GM23338 (cell line): Measurements from ENCODE around the gene DPH1. TPM values are rescaled to one million over a fixed set of nuclear protein-coding genes. Genes with fewer than 3 reads are reported as not detected.

Experiments used
- ATAC-seq: fragments of 200-7000 bp; cut with Tn5 transposase; 3 replicates; pipeline ENCODE4 v1.9.1; 2020
- DNase-seq: peaks from one replicate; pipeline ENCODE4 v3.0.0-alpha.2; 2015; ENCODE audit warnings: low spot score
- H2AFZ ChIP-seq: fragments of 200-600 bp; sonication (generic); 2 replicates; pipeline ENCODE4 v1.8.0; 2016; ENCODE audit warnings: antibody characterized with exemption, mild to moderate bottlenecking, moderate library complexity
- H3F3A ChIP-seq: fragments of 200-600 bp; sonication (generic); replicated peaks from 2 replicates; pipeline ENCODE4 v1.8.0; 2017; ENCODE audit warnings: antibody characterized with exemption, mixed run types, low read depth
- H3K27ac ChIP-seq: fragments of 200-600 bp; sonication (generic); 2 replicates; pipeline ENCODE4 v1.6.1; 2016; ENCODE audit warnings: low read depth
- H3K27me3 ChIP-seq: fragments of 200-600 bp; sonication (generic); 2 replicates; pipeline ENCODE4 v1.8.0; 2016; ENCODE audit warnings: mild to moderate bottlenecking, mixed run types, moderate library complexity; ENCODE audit not compliant: insufficient read depth
- H3K36me3 ChIP-seq: fragments of 200-600 bp; sonication (generic); 2 replicates; pipeline ENCODE4 v1.8.0; 2016; ENCODE audit warnings: mild to moderate bottlenecking; ENCODE audit not compliant: insufficient read depth
- H3K4me1 ChIP-seq: fragments of 200-600 bp; sonication (generic); 2 replicates; pipeline ENCODE4 v1.8.0; 2016; ENCODE audit warnings: mild to moderate bottlenecking, moderate library complexity; ENCODE audit not compliant: insufficient read depth
- H3K4me2 ChIP-seq: fragments of 200-600 bp; sonication (generic); 2 replicates; pipeline ENCODE4 v1.7.1; 2017; ENCODE audit warnings: mixed run types
- H3K4me3 ChIP-seq: fragments of 200-600 bp; sonication (generic); 2 replicates; pipeline ENCODE4 v1.6.1; 2016; ENCODE audit warnings: mixed run types
- H3K79me2 ChIP-seq: fragments of 200-600 bp; sonication (generic); replicated peaks from 2 replicates; pipeline ENCODE4 v1.8.0; 2017; ENCODE audit warnings: mild to moderate bottlenecking; ENCODE audit not compliant: insufficient read depth
- H3K9me2 ChIP-seq: fragments of 200-600 bp; sonication (generic); 2 replicates; pipeline ENCODE4 v1.8.0; 2017; ENCODE audit not compliant: insufficient read depth
- H4K20me1 ChIP-seq: fragments of 200-600 bp; sonication (generic); replicated peaks from 2 replicates; pipeline ENCODE4 v1.8.0; 2017; ENCODE audit warnings: mild to moderate bottlenecking; ENCODE audit not compliant: insufficient read depth
- H3K27ac Mint-ChIP-seq: 2 replicates; pipeline ENCODE4 v1.8.0; 2020; ENCODE audit warnings: inconsistent platforms, mild to moderate bottlenecking, moderate library complexity, mixed read lengths
- H3K27me3 Mint-ChIP-seq: 3 replicates; pipeline ENCODE4 v1.8.0; 2022; ENCODE audit warnings: low read depth, mild to moderate bottlenecking, moderate library complexity, mixed read lengths, inconsistent platforms; ENCODE audit not compliant: insufficient read depth, poor library complexity
- H3K36me3 Mint-ChIP-seq: 3 replicates; pipeline ENCODE4 v1.8.0; 2021; ENCODE audit warnings: low read depth, mild to moderate bottlenecking, inconsistent platforms, moderate library complexity, mixed read lengths
- H3K4me1 Mint-ChIP-seq: 3 replicates; pipeline ENCODE4 v1.8.0; 2020; ENCODE audit warnings: mild to moderate bottlenecking, inconsistent platforms, mixed read lengths
- H3K4me3 Mint-ChIP-seq: 3 replicates; pipeline ENCODE4 v1.8.0; 2021; ENCODE audit warnings: moderate library complexity, mild to moderate bottlenecking, inconsistent platforms, mixed read lengths
- H3K9me3 Mint-ChIP-seq: 3 replicates; pipeline ENCODE4 v1.8.0; 2020; ENCODE audit warnings: moderate library complexity, mild to moderate bottlenecking, inconsistent platforms, mixed read lengths
- EZH2 ChIP-seq: fragments of 200-600 bp; sonication (generic); IDR thresholded peaks from one replicate; pipeline ENCODE4 v1.8.0; 2017; ENCODE audit warnings: antibody characterized with exemption, mild to moderate bottlenecking, low read depth; ENCODE audit not compliant: unreplicated experiment
- POLR2AphosphoS5 ChIP-seq: IDR thresholded peaks from 2 replicates; pipeline ENCODE4 v1.6.1; 2016; ENCODE audit warnings: antibody characterized with exemption, low read depth
- ZNF114 ChIP-seq: fragments of 250-450 bp; sonication (Bioruptor Pico); IDR thresholded peaks from 2 replicates; pipeline ENCODE4 v1.5.0; 2020; ENCODE audit warnings: mild to moderate bottlenecking, moderate library complexity
- polyA plus RNA-seq: library from polyadenylated mRNA; unstranded; fragments of >200 nt; fragmentation: Nextera tagmentation; extraction: Ambion mirVana; gene quantifications from 2 replicates; pipeline ENCODE4 v1.2.1, GENCODE V29; 2016
- total RNA-seq: library from RNA; depleted of rRNA; stranded (reverse); fragments of >200 nt; shearing (Covaris generic); gene quantifications from 2 replicates; pipeline ENCODE4 v1.2.3, GENCODE V29; 2014
- TF ChIP-seq, protein P1 (sequence below): IDR thresholded peaks from 2 replicates; pipeline ENCODE4 v1.6.1; 2016; ENCODE audit warnings: antibody characterized with exemption
- TF ChIP-seq, protein P2 (sequence below), 2 experiments: fragments of 200-600 bp in 1 of 2; sonication (generic) in 1 of 2; conservative IDR thresholded peaks; 2 replicates each; pipeline versions ENCODE4 v1.5.1 to v1.6.1; 2016 to 2017; ENCODE audit warnings: antibody characterized with exemption in 2 of 2, low read depth in 2 of 2, mild to moderate bottlenecking in 2 of 2, moderate library complexity in 1 of 2
- TF ChIP-seq, protein P3 (sequence below): IDR thresholded peaks from one replicate; pipeline ENCODE4 v1.6.1; 2018; ENCODE audit warnings: antibody characterized with exemption; ENCODE audit not compliant: unreplicated experiment

Gene DPH1
- total and polyA plus RNA-seq, 2 experiments from 2014 or later: 11.8 to 28.2 TPM

DNA sequence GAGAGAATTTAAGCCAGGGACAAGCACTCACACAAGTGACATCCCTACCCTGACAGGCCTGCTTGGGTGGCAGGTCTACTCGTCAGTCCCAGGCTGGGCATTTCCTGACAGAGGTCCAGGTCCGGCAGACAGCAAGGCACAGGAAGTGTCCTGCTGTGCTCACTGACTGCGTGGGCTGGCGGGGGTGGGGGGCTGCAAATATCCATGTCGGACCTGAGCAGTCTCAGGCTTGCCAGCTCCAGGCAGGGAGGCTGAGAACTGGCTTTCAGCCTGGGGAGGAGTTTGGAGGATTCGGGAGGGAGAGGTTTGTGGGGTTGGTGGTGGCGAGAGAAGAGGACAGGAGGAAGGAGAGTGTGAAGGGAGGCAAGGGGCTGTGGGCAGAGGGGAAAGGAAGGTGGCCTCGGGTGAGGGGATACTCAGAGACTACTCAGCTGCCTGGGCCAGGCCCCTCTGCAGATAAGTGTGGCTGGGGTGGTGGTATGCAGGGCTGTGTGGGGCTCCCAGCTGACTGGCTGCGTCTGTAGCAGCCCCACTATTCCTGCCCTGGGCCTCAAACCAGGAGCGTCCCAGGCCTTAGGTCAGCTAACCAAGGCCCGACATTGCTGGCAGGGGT is 32.7 kb downstream of the DPH1 start:
- Histone ChIP-seq H4K20me1 (no peaks in the 10 kb centered on the region; the same call in none of the 2 replicates), H3K27ac (no peak overlapping the region), H3K27me3 (peaks cover 33% of the 10 kb centered on the region), H3F3A (0 out of 2 replicates have a peak, but pooled peaks cover 10% of the 10 kb centered on the region), H3K4me1 (peaks cover 29% of the 10 kb centered on the region), H3K4me2 (peak overlapping the region; percentile 70), H3K4me3 (peak overlapping the region; percentile 28; the same call in 1 of the 2 replicates), H3K36me3 (no peaks in the 10 kb centered on the region), H3K9me2 (no peaks in the 10 kb centered on the region), H2AFZ (no peak overlapping the region), H3K79me2 (no peaks in the 10 kb centered on the region)
- Mint-ChIP-seq H3K27ac (peak overlapping the region; percentile 77; the same call in 1 of the 2 replicates), H3K36me3 (peaks cover 15% of the 10 kb centered on the region), H3K4me3 (peak overlapping the region; percentile 48; the same call in 2 of the 3 replicates), H3K27me3 (peaks cover 54% of the 10 kb centered on the region), H3K4me1 (peaks cover 52% of the 10 kb centered on the region), H3K9me3 (no peaks in the 10 kb centered on the region)
- TF ChIP-seq, protein P1, sequence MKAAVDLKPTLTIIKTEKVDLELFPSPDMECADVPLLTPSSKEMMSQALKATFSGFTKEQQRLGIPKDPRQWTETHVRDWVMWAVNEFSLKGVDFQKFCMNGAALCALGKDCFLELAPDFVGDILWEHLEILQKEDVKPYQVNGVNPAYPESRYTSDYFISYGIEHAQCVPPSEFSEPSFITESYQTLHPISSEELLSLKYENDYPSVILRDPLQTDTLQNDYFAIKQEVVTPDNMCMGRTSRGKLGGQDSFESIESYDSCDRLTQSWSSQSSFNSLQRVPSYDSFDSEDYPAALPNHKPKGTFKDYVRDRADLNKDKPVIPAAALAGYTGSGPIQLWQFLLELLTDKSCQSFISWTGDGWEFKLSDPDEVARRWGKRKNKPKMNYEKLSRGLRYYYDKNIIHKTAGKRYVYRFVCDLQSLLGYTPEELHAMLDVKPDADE: peak; percentile 65; the same call in 1 of the 2 replicates
- no peak for TF ChIP-seq EZH2
- TF ChIP-seq, protein P2, sequence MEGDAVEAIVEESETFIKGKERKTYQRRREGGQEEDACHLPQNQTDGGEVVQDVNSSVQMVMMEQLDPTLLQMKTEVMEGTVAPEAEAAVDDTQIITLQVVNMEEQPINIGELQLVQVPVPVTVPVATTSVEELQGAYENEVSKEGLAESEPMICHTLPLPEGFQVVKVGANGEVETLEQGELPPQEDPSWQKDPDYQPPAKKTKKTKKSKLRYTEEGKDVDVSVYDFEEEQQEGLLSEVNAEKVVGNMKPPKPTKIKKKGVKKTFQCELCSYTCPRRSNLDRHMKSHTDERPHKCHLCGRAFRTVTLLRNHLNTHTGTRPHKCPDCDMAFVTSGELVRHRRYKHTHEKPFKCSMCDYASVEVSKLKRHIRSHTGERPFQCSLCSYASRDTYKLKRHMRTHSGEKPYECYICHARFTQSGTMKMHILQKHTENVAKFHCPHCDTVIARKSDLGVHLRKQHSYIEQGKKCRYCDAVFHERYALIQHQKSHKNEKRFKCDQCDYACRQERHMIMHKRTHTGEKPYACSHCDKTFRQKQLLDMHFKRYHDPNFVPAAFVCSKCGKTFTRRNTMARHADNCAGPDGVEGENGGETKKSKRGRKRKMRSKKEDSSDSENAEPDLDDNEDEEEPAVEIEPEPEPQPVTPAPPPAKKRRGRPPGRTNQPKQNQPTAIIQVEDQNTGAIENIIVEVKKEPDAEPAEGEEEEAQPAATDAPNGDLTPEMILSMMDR (conservative IDR thresholded peaks at IDR 0.05; ENCODE audit: low read depth in 2 of 2): no peak
- TF ChIP-seq, protein P3, sequence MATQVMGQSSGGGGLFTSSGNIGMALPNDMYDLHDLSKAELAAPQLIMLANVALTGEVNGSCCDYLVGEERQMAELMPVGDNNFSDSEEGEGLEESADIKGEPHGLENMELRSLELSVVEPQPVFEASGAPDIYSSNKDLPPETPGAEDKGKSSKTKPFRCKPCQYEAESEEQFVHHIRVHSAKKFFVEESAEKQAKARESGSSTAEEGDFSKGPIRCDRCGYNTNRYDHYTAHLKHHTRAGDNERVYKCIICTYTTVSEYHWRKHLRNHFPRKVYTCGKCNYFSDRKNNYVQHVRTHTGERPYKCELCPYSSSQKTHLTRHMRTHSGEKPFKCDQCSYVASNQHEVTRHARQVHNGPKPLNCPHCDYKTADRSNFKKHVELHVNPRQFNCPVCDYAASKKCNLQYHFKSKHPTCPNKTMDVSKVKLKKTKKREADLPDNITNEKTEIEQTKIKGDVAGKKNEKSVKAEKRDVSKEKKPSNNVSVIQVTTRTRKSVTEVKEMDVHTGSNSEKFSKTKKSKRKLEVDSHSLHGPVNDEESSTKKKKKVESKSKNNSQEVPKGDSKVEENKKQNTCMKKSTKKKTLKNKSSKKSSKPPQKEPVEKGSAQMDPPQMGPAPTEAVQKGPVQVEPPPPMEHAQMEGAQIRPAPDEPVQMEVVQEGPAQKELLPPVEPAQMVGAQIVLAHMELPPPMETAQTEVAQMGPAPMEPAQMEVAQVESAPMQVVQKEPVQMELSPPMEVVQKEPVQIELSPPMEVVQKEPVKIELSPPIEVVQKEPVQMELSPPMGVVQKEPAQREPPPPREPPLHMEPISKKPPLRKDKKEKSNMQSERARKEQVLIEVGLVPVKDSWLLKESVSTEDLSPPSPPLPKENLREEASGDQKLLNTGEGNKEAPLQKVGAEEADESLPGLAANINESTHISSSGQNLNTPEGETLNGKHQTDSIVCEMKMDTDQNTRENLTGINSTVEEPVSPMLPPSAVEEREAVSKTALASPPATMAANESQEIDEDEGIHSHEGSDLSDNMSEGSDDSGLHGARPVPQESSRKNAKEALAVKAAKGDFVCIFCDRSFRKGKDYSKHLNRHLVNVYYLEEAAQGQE: no peak
- DNase-seq: peak; percentile 45
- no peak; the same call in 2 of the 3 replicates for ATAC-seq

DNA sequence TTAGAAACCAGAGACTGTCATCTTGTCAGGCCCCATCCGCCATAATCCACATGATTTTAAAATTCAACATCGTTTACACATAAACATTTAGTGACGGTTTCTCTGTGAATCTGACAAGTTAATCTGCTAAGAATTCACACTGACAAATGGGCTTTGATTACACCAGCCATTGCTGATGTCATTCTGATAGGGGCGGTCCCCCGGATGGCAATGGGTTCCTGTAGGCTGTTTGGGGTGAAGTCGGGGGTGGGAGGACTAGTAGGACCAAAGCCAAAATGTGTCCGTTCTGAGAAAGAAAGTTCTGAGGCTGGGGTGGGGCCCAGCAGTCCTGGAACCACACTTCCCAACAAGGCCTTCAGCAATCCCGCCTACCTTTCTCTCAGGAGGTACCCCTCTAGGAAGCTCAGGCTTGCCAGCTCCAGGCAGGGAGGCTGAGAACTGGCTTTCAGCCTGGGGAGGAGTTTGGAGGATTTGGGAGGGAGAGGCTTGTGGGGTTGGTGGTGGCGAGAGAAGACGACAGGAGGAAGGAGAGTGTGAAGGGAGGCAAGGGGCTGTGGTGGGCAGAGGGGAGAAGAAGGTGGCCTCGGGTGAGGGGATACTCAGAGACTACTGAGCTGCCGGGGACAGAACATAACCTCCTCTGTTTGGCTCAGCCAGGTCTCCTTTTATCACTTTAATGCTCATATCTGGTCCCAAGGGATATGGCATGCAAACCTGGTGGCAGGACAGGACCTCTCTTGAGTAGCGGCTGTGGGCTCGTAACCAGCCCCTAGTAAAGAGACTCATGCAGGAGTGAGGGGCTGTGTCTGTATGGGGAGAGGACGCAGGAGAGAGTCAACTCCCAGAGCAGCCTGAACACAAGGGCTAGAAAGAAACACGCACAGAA is 33.6 kb downstream of the DPH1 start:
- H3K4me2 ChIP-seq: peak overlapping the region; percentile 70
- no peak for ATAC-seq
- Mint-ChIP-seq H3K9me3 (no peaks in the 10 kb centered on the region), H3K4me1 (peaks cover 52% of the 10 kb centered on the region), H3K27me3 (peaks cover 46% of the 10 kb centered on the region), H3K4me3 (no peak overlapping the region; the same call in 2 of the 3 replicates), H3K27ac (no peak overlapping the region), H3K36me3 (peaks cover 15% of the 10 kb centered on the region)
- H3F3A ChIP-seq: 0 out of 2 replicates have a peak, but pooled peaks cover 10% of the 10 kb centered on the region
- H3K4me1 ChIP-seq: peaks cover 29% of the 10 kb centered on the region
- H3K4me3 ChIP-seq: no peak overlapping the region
- no peak overlapping the region for H2AFZ ChIP-seq
- peaks cover 25% of the 10 kb centered on the region for H3K27me3 ChIP-seq
- no peak for DNase-seq
- H3K79me2 ChIP-seq: no peaks in the 10 kb centered on the region
- no peaks in the 10 kb centered on the region; the same call in none of the 2 replicates for H4K20me1 ChIP-seq
- no peak overlapping the region for H3K27ac ChIP-seq
- no peaks in the 10 kb centered on the region for H3K36me3 ChIP-seq
- no peaks in the 10 kb centered on the region for H3K9me2 ChIP-seq
- TF ChIP-seq EZH2 (no peak), ZNF114 (no peak), POLR2AphosphoS5 (no peak)
